Nephron progenitor cell (in vitro differentiated cells): ENCODE data around the gene SLC6A3.

Experiments
- DNase-seq: peaks from one replicate; pipeline ENCODE4 v3.0.0; 2021
- H3K27ac Mint-ChIP-seq: 2 replicates; pipeline ENCODE4 v1.8.0; 2021; ENCODE audit warnings: mild to moderate bottlenecking, moderate library complexity, mixed read lengths
- H3K27me3 Mint-ChIP-seq: 2 replicates; pipeline ENCODE4 v1.8.0; 2021; ENCODE audit warnings: mild to moderate bottlenecking, low read depth, mixed read lengths; ENCODE audit not compliant: poor library complexity
- H3K36me3 Mint-ChIP-seq: 2 replicates; pipeline ENCODE4 v1.8.0; 2021; ENCODE audit warnings: low read depth, mixed read lengths
- H3K4me1 Mint-ChIP-seq: 2 replicates; pipeline ENCODE4 v1.8.0; 2021; ENCODE audit warnings: mixed read lengths
- H3K4me3 Mint-ChIP-seq: 2 replicates; pipeline ENCODE4 v1.8.0; 2021; ENCODE audit warnings: mild to moderate bottlenecking, moderate library complexity, mixed read lengths
- H3K9me3 Mint-ChIP-seq: 2 replicates; pipeline ENCODE4 v1.8.0; 2021; ENCODE audit warnings: mild to moderate bottlenecking, moderate library complexity, mixed read lengths
- TF ChIP-seq, protein P1 (sequence below): fragments of 200-600 bp; sonication (generic); IDR thresholded peaks from 2 replicates; pipeline ENCODE4 v1.5.0; 2021; ENCODE audit warnings: antibody characterized with exemption

SLC6A3 gene

DNA sequence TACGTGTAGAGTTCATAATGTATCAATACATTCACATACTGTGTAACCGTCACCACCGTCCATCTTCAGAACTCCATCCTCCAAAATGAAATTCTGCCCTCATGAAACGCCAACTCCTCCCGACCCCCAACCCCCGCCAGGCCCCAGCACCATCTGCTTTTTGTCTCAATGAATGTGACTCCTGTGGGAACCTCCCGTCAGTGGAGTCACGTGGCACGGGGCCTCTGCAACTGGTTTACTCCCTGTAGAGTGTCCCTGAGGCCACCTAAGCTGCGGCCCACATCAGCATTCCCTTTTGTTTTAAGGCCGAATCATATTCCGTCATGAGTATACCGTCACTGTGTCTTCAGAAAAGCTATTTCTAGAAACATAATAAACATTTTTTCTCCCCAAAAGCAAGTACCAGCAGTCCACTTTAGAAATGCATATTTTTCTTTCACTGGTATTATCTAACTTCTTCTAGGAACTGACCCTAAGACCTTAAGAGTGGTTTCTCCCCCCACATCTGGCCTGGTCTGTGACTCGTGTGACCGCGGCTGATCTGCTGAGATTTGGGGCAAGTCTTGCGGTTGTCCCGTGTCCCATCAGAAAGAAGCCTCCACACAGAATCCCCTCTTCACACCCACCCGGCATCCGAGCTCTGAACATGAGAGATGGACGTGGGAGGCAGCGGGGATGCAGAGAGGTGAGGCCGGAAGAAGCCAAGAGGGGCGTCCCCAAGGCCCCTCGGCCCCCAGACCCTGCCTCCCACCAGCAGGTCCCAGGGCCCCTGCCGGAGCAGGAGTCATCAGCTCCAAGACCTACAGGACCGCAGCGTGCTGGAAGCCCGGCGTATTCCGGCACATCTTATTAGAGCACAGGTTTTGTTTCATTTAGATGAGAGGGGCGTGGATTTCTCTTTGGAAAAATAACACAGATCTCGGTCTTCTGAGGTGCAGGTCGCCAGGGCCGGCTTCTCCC is 38.3 kb downstream of the SLC6A3 start:
- H3K9me3 Mint-ChIP-seq: no peaks in the 10 kb centered on the region
- no peak overlapping the region for H3K27ac Mint-ChIP-seq
- H3K4me1 Mint-ChIP-seq: peaks cover 5% of the 10 kb centered on the region
- TF ChIP-seq, protein P1, sequence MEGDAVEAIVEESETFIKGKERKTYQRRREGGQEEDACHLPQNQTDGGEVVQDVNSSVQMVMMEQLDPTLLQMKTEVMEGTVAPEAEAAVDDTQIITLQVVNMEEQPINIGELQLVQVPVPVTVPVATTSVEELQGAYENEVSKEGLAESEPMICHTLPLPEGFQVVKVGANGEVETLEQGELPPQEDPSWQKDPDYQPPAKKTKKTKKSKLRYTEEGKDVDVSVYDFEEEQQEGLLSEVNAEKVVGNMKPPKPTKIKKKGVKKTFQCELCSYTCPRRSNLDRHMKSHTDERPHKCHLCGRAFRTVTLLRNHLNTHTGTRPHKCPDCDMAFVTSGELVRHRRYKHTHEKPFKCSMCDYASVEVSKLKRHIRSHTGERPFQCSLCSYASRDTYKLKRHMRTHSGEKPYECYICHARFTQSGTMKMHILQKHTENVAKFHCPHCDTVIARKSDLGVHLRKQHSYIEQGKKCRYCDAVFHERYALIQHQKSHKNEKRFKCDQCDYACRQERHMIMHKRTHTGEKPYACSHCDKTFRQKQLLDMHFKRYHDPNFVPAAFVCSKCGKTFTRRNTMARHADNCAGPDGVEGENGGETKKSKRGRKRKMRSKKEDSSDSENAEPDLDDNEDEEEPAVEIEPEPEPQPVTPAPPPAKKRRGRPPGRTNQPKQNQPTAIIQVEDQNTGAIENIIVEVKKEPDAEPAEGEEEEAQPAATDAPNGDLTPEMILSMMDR: no peak
- H3K36me3 Mint-ChIP-seq: no peaks in the 10 kb centered on the region
- H3K4me3 Mint-ChIP-seq: no peak overlapping the region
- no peak for DNase-seq
- peaks cover 61% of the 10 kb centered on the region for H3K27me3 Mint-ChIP-seq

DNA sequence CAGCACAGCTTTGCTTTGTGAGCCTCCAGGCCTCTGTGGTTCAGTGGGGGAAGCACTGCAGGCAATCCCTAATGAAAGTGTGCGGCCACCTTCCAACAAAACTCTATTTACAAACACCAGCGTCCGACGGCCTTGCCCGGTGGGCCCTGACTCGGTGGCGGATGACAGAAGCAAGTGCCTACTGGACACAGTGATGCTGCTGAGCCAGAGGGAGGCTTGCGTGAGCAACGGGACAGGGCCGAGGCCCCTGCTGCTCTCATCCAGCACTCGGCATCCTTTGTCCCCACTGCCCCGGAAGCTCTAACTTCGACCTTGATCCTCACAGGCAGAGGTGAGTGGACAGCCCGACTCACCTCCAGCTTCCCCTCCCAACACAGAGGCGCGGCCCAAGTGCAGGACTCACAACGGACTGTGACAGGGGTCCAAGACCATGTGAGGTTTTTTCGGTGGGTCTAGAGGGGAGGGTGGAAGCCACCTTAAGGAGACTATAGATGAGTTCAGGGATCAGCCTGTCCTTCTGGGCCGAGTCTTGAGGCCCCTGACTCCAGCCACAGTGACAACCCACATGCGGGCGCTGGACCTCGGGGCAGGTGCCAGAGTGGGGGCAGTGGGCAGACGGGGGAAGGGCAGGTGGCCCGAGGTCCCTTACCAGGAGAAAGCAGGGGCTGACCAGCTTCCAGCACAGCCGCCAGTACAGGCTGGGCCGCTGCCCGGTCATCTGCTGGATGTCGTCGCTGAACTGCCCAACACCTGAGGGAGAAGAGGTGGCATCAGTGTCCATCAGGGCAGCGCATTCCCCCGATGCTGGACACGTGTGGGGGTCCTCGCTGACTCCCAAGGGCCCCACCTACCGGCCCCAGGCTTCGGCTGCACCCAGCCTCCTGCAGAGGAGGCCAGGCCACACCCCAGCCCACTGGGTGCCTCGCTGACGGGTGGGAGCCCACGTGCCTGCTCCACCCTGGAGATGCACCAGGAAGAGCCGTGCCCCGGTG is 39.4 kb downstream of the SLC6A3 start:
- Mint-ChIP-seq H3K9me3 (no peaks in the 10 kb centered on the region), H3K4me1 (peaks cover 5% of the 10 kb centered on the region), H3K36me3 (no peaks in the 10 kb centered on the region), H3K4me3 (no peak overlapping the region), H3K27me3 (peaks cover 57% of the 10 kb centered on the region), H3K27ac (no peak overlapping the region)
- TF ChIP-seq, protein P1: no peak
- DNase-seq: no peak

DNA sequence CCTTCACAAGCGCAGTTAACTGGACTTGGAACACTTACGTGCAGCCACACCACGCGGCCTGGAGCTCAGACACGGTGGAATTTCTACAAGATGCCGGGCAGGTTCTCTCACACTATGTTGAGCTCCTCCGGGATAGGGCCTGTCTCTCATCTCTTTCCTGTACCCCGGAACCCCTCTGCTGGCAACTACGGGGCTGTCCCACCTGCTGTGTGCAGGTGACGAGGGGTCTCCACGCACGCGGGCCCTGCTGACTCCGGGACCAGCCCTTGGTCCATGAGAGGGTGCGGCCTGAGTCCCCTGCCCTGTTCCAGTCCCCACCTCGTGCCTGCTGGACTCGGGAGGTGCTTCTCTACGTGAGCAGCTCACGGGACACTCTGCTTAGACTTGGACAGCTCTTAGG is 40.1 kb downstream of the SLC6A3 start:
- no peak for DNase-seq
- Mint-ChIP-seq H3K9me3 (no peaks in the 10 kb centered on the region), H3K36me3 (no peaks in the 10 kb centered on the region), H3K4me3 (no peak overlapping the region), H3K27me3 (peaks cover 57% of the 10 kb centered on the region), H3K4me1 (peaks cover 5% of the 10 kb centered on the region), H3K27ac (no peak overlapping the region)
- TF ChIP-seq, protein P1: no peak

DNA sequence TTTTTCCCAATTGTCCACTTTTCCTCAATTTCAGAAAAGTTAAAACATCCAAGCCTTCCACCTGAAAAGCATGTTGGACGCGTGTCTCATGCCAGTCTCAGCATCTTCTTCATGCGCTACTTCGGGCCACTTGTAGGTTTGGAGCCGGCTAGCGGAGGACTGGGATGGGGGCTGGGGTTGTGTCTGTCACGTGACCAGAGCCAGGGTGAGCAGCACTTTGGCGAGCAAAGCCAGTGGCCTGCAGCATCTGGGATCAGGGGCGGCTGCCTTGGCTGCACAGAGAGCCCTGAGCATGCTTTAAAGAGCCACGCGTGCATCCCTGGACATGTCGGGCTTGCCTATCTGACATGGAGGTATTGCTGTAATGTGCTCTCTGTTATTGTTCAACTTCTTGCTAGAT is 41.2 kb downstream of the SLC6A3 start:
- no peak overlapping the region for H3K4me3 Mint-ChIP-seq
- peaks cover 5% of the 10 kb centered on the region for H3K4me1 Mint-ChIP-seq
- no peak for DNase-seq
- H3K27ac Mint-ChIP-seq: no peak overlapping the region
- TF ChIP-seq, protein P1: no peak
- peaks cover 2% of the 10 kb centered on the region for H3K9me3 Mint-ChIP-seq
- no peaks in the 10 kb centered on the region for H3K36me3 Mint-ChIP-seq
- peaks cover 53% of the 10 kb centered on the region for H3K27me3 Mint-ChIP-seq

DNA sequence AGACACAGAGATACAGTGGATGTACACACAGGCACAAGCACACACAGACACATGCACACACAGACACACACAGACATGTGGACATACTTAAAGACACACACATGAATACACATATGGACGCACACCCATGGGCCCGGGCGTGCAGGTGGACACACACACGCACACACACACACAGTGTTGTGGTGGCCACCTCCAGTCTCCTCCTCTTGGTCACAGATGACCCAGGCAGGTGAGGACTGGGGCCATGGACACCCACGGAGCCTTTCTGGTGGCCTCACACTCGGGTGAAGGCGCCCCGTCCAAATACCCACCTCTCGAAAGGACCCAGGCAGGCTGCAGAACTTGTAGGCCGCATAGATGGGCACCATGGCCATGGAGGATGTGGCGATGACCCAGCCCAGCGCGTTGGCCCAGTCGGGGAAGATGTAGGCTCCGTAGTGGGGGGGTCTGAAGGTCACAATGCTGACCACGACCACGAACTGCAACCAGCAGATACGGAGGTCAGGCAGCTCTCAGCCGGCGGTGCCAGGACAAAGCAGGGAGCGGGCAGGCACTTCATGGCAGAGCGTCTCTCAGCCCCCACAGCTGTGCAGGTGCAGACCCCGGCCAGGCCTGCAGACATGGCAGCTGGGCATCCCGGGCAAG is 42.5 kb downstream of the SLC6A3 start:
- Mint-ChIP-seq H3K4me3 (no peak overlapping the region), H3K4me1 (peaks cover 5% of the 10 kb centered on the region), H3K27me3 (peaks cover 54% of the 10 kb centered on the region), H3K36me3 (no peaks in the 10 kb centered on the region), H3K9me3 (peaks cover 12% of the 10 kb centered on the region), H3K27ac (no peak overlapping the region)
- TF ChIP-seq, protein P1: no peak
- DNase-seq: no peak
